CD14-positive monocyte (primary cell): ENCODE results near the gene SAMD4B. TPM values are rescaled to one million over a fixed set of nuclear protein-coding genes. Genes with fewer than 3 reads are reported as not detected.
A peak's percentile ranks its signal among the peaks of the same experiment; 100 is the strongest.

Source experiments
- DNase-seq, 3 donors: peaks; one replicate each; pipeline ENCODE4 v3.0.0-alpha.2; 2011 to 2022
- H2AFZ ChIP-seq: 2 replicates; pipeline ENCODE4 v1.6.0; 2012; ENCODE audit warnings: mild to moderate bottlenecking, low read depth, low read length, inconsistent platforms; ENCODE audit not compliant: insufficient read depth, poor library complexity, severe bottlenecking
- H3K27ac ChIP-seq, 2 donors: 1 replicate in 1 of 2; 2 replicates in 1 of 2; pipeline ENCODE4 v1.5.1; 2012 to 2013; ENCODE audit warnings: low read length in 2 of 2, control low read depth in 1 of 2, inconsistent platforms in 1 of 2, low read depth in 1 of 2, mild to moderate bottlenecking in 1 of 2
- H3K27me3 ChIP-seq, 2 donors: one replicate each; pipeline versions ENCODE4 v1.6.0 to v1.6.1; 2011 to 2013; ENCODE audit warnings: low read length in 2 of 2; ENCODE audit not compliant: control insufficient read depth in 2 of 2, insufficient read depth in 2 of 2
- H3K36me3 ChIP-seq, 2 donors: replicated peaks in 1 of 2; 1 replicate in 1 of 2; 2 replicates in 1 of 2; pipeline versions ENCODE4 v1.5.1 to v1.6.1; 2012 to 2013; ENCODE audit warnings: low read length in 2 of 2, control low read depth in 1 of 2, inconsistent platforms in 1 of 2, mild to moderate bottlenecking in 1 of 2; ENCODE audit not compliant: insufficient read depth in 2 of 2, control insufficient read depth in 1 of 2
- H3K4me1 ChIP-seq, 2 donors: 1 replicate in 1 of 2; 2 replicates in 1 of 2; pipeline versions ENCODE4 v1.5.1 to v1.6.1; 2012 to 2013; ENCODE audit warnings: low read length in 2 of 2, control low read depth in 1 of 2, inconsistent platforms in 1 of 2, mild to moderate bottlenecking in 1 of 2, moderate library complexity in 1 of 2; ENCODE audit not compliant: insufficient read depth in 2 of 2, control insufficient read depth in 1 of 2
- H3K4me2 ChIP-seq: replicated peaks from 2 replicates; pipeline ENCODE3; 2012; ENCODE audit warnings: low read length, moderate library complexity, mild to moderate bottlenecking; ENCODE audit not compliant: poor library complexity, severe bottlenecking; ENCODE audit errors: extremely low read depth
- H3K4me3 ChIP-seq, 3 experiments: fragments of 200-600 bp in 1 of 3; sonication (generic) in 1 of 3; replicated peaks in 1 of 3; 1 replicate in 2 of 3; 2 replicates in 1 of 3; pipeline ENCODE4 v1.5.1; 2011 to 2013; ENCODE audit warnings: low read length in 3 of 3, mild to moderate bottlenecking in 3 of 3, control low read depth in 2 of 3, low read depth in 2 of 3, inconsistent platforms in 1 of 3, moderate library complexity in 1 of 3
- H3K79me2 ChIP-seq: 2 replicates; pipeline ENCODE4 v1.6.0; 2012; ENCODE audit warnings: mild to moderate bottlenecking, control low read depth, inconsistent platforms, low read length, moderate library complexity; ENCODE audit not compliant: insufficient read depth
- H3K9ac ChIP-seq: 2 replicates; pipeline ENCODE4 v1.6.0; 2017; ENCODE audit warnings: low read length, mild to moderate bottlenecking; ENCODE audit not compliant: insufficient read depth, poor library complexity, severe bottlenecking
- H3K9me3 ChIP-seq, 2 donors: replicated peaks in 1 of 2; 1 replicate in 1 of 2; 2 replicates in 1 of 2; pipeline versions ENCODE4 v1.5.1 to v1.6.1; 2012 to 2013; ENCODE audit warnings: low read length in 2 of 2, control low read depth in 1 of 2; ENCODE audit not compliant: control insufficient read depth in 1 of 2, insufficient read depth in 1 of 2
- H4K20me1 ChIP-seq: 2 replicates; pipeline ENCODE4 v1.6.0; 2012; ENCODE audit warnings: mild to moderate bottlenecking, low read length, control low read depth, moderate library complexity; ENCODE audit not compliant: insufficient read depth
- H3K27ac Mint-ChIP-seq, 7 donors: one replicate each; pipeline ENCODE4 v1.8.0; 2020; ENCODE audit warnings: mild to moderate bottlenecking in 7 of 7, mixed read lengths in 7 of 7, moderate library complexity in 6 of 7, inconsistent platforms in 2 of 7
- H3K27me3 Mint-ChIP-seq, 3 donors: one replicate each; pipeline ENCODE4 v1.8.0; 2021 to 2022; ENCODE audit warnings: low read depth in 3 of 3, mild to moderate bottlenecking in 3 of 3, mixed read lengths in 3 of 3, moderate library complexity in 3 of 3, inconsistent platforms in 1 of 3
- H3K36me3 Mint-ChIP-seq, 2 donors: one replicate each; pipeline ENCODE4 v1.8.0; 2020; ENCODE audit warnings: mixed read lengths in 2 of 2, inconsistent platforms in 1 of 2, mild to moderate bottlenecking in 1 of 2
- H3K4me1 Mint-ChIP-seq: one replicate; pipeline ENCODE4 v1.8.0; 2020; ENCODE audit warnings: mild to moderate bottlenecking, mixed read lengths
- H3K4me3 Mint-ChIP-seq, 2 donors: one replicate each; pipeline ENCODE4 v1.8.0; 2020; ENCODE audit warnings: mild to moderate bottlenecking in 2 of 2, mixed read lengths in 2 of 2, moderate library complexity in 1 of 2
- H3K9me3 Mint-ChIP-seq, 7 donors: one replicate each; pipeline ENCODE4 v1.8.0; 2020 to 2022; ENCODE audit warnings: mixed read lengths in 7 of 7, mild to moderate bottlenecking in 6 of 7, moderate library complexity in 6 of 7, inconsistent platforms in 2 of 7
- whole genome bisulfite sequencing: methylation state at CpG from one replicate; pipeline ENCODE4 v1.1.5; 2013; ENCODE audit warnings: missing lambda C conversion rate; ENCODE audit not compliant: insufficient coverage; 5-methylcytosine and 5-hydroxymethylcytosine counted together
- intact Hi-C, 2 donors: fragments of 100-400 bp; cut with micrococcal nuclease; formaldehyde crosslinking; loops; one replicate each; pipeline versions ENCODE4 v1.15.0 to v1.15.1; 2023
- polyA plus RNA-seq, 3 donors: library from polyadenylated mRNA; depleted of rRNA in 1 of 3; unstranded in 2 of 3; stranded (reverse) in 1 of 3; fragments of 300-500 nt in 2 of 3; fragments of >200 nt in 1 of 3; fragmentation: Illumina TruSeq in 2 of 3; gene quantifications; 1 replicate in 2 of 3; 2 replicates in 1 of 3; pipeline ENCODE4 v1.2.3, GENCODE V29; 2012 to 2021
- TF ChIP-seq, protein P1 (sequence below): fragments of 200-600 bp; IDR thresholded peaks from one replicate; pipeline ENCODE4 v1.8.0; 2022; ENCODE audit warnings: antibody characterized with exemption, mild to moderate bottlenecking

Gene SAMD4B
- polyA plus RNA-seq, 3 donors, result 4.5 to 56.6 (median 5.6) TPM

DNA sequence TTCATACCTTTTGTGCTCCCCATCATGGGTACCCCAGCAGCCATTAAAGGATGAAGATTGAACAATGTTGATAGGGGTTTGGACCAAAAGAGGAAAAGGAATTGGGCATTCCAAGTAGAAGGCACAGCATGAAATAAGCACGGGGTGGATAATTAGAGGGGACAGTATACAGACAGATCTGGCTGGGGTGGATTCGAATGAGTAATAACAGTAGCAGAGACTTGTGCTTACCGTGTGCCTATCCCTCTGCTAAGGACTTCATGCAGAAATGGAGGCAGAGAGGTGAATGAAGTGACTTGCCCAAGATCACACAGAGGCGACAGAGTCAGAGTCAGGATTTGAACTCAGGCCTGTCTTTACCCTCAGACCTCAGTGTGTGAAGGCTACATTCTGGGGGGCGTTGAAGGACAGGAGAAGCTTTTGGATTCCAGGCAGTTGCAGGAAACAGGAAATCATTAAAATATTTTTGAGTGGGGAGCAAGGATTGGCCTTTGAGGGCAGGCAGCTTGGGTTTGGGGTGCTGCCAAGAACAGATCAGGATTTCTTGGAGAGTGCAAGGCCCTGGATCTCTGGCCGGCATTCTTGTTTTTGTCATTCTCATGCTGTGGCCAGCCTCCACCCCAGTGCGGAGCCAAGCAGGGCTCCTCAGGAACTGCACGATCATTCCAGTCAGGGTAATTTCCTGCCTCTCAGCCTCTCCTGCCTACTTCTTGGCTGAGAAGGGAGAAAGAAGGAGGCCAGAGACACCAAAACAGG, 30.0 kb downstream of the SAMD4B start:
- no peak overlapping the region for H3K9ac ChIP-seq
- no peaks in the 10 kb centered on the region for H3K9me3 Mint-ChIP-seq
- peak overlapping the region in 2 of 7 donors; percentile 37 to 68 for H3K27ac Mint-ChIP-seq
- H3K36me3 ChIP-seq, result peaks cover 85 to 99% of the 10 kb centered on the region in 2 donors
- no peak overlapping the region for H2AFZ ChIP-seq
- no peaks in the 10 kb centered on the region for H3K4me1 ChIP-seq
- H3K27ac ChIP-seq, result no peak overlapping the region
- TF ChIP-seq, protein P1, sequence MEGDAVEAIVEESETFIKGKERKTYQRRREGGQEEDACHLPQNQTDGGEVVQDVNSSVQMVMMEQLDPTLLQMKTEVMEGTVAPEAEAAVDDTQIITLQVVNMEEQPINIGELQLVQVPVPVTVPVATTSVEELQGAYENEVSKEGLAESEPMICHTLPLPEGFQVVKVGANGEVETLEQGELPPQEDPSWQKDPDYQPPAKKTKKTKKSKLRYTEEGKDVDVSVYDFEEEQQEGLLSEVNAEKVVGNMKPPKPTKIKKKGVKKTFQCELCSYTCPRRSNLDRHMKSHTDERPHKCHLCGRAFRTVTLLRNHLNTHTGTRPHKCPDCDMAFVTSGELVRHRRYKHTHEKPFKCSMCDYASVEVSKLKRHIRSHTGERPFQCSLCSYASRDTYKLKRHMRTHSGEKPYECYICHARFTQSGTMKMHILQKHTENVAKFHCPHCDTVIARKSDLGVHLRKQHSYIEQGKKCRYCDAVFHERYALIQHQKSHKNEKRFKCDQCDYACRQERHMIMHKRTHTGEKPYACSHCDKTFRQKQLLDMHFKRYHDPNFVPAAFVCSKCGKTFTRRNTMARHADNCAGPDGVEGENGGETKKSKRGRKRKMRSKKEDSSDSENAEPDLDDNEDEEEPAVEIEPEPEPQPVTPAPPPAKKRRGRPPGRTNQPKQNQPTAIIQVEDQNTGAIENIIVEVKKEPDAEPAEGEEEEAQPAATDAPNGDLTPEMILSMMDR, result no peak
- H3K4me3 Mint-ChIP-seq, result no peak overlapping the region
- peaks cover 0 to 2% (median 0%) of the 10 kb centered on the region in 3 donors for H3K27me3 Mint-ChIP-seq
- intact Hi-C loops, result no loop called here
- no peaks in the 10 kb centered on the region for H3K27me3 ChIP-seq
- 77% methylated on average over 6 of the region's 8 CpGs for WGBS
- no peak for DNase-seq
- no peaks in the 10 kb centered on the region for H3K4me1 Mint-ChIP-seq
- H3K36me3 Mint-ChIP-seq, result peaks cover 78 to 87% of the 10 kb centered on the region in 2 donors
- no peaks in the 10 kb centered on the region for H4K20me1 ChIP-seq
- no peaks in the 10 kb centered on the region for H3K9me3 ChIP-seq
- no peaks in the 10 kb centered on the region for H3K79me2 ChIP-seq
- no peak overlapping the region for H3K4me2 ChIP-seq
- H3K4me3 ChIP-seq, result no peak overlapping the region

DNA sequence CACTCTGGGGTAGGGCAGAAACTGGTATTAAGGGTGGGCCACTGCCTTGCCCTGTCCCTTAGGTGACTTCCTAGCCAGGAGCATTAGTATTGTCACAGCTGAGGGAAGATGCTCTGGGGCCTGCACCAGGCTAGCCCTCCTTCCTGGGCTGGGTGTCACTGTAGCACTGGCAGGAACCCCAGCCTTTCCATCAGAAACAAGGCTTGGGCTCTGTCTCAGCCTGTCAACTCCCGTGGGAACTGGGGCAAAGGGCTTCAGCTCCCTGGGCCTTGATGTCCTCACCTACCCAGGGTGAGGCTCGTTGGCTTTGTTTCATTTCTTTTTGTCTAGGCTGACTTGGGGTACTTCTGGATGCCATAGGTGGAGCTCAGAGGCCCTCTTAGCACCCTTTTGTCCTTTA, 30.7 kb downstream of the SAMD4B start:
- intact Hi-C loops, result no loop called here
- Histone ChIP-seq H3K9me3 (no peaks in the 10 kb centered on the region), H3K36me3 (peaks cover 91 to 100% of the 10 kb centered on the region in 2 donors), H3K4me1 (no peaks in the 10 kb centered on the region), H3K79me2 (no peaks in the 10 kb centered on the region), H3K27me3 (no peaks in the 10 kb centered on the region), H3K4me3 (no peak overlapping the region), H3K27ac (no peak overlapping the region), H2AFZ (no peak overlapping the region), H4K20me1 (no peaks in the 10 kb centered on the region), H3K9ac (no peak overlapping the region), H3K4me2 (no peak overlapping the region)
- H3K4me3 Mint-ChIP-seq, result no peak overlapping the region
- peaks cover 83 to 91% of the 10 kb centered on the region in 2 donors for H3K36me3 Mint-ChIP-seq
- TF ChIP-seq, protein P1, result no peak
- peaks cover 0 to 2% (median 0%) of the 10 kb centered on the region in 3 donors for H3K27me3 Mint-ChIP-seq
- no peaks in the 10 kb centered on the region for H3K9me3 Mint-ChIP-seq
- 100% methylated on average over 2 of the region's 2 CpGs for WGBS
- no peaks in the 10 kb centered on the region for H3K4me1 Mint-ChIP-seq
- peak overlapping the region in 1 of 7 donors; percentile 76 for H3K27ac Mint-ChIP-seq
- no peak for DNase-seq
